Central memory CD4-positive, alpha-beta T cell (primary cell): ENCODE measurements around the gene PPP1R10.

ENCODE experiments used
- DNase-seq: peaks from one replicate; pipeline ENCODE4 v3.0.0; 2022

Gene PPP1R10

GRCh38 chr6:30555816-30556065 lies 61.3 kb downstream of the PPP1R10 start:
- DNase-seq = no peak

DNA sequence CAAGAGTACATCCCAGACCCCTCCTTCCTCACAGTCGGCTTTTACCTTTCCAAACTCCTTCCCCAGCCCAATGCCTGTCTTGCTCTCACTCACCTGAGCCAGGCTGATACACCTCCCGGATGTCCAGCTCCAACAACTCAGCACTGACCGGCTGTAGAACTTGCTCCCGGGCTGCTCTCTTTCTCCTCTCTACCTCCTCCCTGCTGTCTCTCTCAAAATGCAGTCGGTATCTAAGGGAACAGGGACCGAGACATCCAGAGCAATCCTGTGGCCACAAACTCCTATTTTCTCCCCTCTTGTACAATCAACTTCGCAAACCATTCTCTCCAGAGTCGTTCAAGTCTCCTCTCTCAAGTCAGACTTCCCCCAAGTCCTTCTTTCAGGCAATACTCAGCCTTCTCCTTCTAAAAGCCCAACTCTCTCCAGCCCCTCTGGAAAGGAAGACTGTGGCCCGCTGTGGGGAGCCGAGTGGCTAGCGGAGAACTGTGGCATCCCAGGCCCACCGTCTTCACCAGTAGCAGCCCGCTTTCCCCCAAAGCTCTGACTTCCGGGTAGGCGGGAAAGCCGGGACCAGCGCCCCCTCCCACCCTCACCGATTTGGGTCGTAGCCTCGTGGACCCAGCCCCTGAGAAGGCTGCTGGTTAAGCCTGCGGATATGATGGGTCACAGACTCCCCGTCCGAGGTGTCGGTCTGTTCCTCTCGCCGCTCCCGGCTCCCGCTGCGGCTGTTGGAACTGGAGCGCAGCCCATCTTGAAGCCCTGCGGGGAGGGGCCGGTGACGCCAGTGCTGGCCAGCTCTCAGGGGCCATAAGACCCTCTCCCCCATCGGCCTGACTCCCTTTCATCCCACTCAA lies 61.9 kb downstream of the PPP1R10 start:
- no peak for DNase-seq

DNA sequence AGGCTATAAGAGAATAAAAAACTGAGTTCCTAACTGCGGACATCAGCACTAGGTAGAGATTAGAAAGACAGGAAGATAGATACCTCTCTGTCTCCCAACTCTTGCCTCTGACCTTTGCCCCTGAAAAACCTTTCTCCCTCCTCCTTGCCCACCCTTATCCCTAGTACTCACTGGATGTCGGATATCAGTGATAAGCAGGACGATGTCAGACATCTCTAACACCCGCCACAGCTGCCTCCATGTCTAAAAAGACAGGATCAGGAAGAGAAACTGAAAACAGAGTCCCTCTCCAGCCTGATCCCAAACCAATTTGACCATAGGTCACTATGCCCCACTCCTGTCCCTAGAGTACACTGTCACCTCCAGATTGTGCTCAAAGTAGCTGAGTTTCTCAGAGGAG lies 62.6 kb downstream of the PPP1R10 start:
- DNase-seq = no peak
